ENCODE data around the gene CBLN3.

DNA sequence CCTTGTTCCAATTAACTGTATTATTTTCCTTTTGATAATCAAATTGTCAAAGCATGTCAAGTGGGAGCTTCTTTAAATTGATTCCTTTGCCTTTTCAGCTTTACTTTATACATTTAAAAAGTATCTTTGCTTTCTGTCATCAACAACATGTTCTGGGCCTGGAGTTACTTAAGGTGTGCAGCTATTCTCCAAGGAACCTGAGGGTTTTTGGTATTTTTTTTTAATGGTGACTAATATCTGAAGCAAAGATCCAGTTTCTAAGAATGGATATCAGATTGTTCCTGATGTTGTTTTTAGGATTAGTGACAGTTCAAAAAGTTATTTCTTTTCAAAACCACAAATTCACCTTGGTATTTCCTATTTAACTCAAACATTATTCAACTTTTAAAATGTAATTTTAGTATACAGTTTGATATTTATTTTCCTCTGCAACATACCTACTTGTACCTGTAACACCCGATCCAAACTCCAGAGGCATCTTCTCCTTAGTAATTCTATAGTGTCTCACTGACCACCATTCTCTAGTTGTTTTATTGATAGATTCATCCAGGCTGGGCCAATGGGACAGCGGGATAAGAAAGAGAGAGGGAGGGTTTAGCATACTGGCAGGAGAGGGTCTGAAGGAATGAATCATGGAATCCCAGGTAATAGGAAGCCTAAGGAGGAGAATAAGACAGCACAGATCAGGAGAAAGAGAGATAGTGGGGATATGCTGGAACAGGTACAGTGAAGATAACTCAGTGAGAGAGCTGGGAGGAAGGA lies 3.1 kb downstream of the CBLN3 start:
- no peak for TF ChIP-seq POLR2A (IDR thresholded peaks at IDR 0.05)
- TF ChIP-seq, protein P1, sequence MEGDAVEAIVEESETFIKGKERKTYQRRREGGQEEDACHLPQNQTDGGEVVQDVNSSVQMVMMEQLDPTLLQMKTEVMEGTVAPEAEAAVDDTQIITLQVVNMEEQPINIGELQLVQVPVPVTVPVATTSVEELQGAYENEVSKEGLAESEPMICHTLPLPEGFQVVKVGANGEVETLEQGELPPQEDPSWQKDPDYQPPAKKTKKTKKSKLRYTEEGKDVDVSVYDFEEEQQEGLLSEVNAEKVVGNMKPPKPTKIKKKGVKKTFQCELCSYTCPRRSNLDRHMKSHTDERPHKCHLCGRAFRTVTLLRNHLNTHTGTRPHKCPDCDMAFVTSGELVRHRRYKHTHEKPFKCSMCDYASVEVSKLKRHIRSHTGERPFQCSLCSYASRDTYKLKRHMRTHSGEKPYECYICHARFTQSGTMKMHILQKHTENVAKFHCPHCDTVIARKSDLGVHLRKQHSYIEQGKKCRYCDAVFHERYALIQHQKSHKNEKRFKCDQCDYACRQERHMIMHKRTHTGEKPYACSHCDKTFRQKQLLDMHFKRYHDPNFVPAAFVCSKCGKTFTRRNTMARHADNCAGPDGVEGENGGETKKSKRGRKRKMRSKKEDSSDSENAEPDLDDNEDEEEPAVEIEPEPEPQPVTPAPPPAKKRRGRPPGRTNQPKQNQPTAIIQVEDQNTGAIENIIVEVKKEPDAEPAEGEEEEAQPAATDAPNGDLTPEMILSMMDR (IDR thresholded peaks at IDR 0.05), result no peak
